NCI-H1092 treated with DMSO at 0.1 percent for 48 hours (cell line): ENCODE results near the gene ZNF81.
"Not testable (repeated sequence)": the region's sequence is repeated elsewhere in the genome, so short reads cannot be mapped to it uniquely, and the experiment has no call there.

Experiments used
- DNase-seq: peaks from one replicate; lab custom pipeline; 2025; lab: John Stamatoyannopoulos, UW

The ZNF81 gene

GRCh38 chrX:47844117-47844516 is 7.4 kb downstream of the ZNF81 start:
- DNase-seq: no peak

DNA sequence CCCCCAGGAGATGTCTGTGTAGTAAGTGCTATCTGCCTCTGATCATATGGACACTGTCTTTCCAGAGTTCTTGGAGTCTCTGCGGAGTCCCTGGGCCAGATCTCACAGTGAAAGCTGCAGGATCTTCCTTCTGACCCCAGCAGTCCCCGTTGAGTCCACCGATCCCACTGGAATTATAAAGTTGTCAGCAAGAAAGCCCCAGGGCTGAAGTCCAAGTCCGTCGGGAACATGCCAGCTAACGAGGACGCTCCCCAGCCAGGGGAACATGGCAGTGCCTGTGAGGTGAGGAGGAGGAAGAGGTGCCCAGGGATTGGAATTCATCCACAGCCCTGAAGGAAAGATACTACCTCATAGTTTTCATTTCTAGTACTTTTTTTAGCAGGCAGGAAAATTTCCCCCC is 9.3 kb downstream of the ZNF81 start:
- DNase-seq: no peak

DNA sequence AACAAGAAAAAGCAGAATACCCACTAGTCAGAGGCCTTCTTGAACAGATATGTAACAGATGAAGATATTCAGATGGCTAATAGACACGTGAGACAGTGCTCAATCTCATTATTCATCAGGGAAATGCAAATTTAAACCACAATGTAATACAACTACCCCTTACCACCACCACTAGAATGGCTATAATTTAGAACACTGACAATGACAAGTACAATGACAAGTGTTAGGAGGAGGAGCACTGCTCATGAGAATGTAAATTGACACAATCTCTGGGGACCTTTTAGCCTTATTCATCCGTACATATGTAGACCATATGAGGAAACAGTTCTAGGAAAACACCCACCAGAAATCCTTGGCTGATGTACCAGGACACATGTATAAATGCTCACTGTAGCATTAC is 13.1 kb downstream of the ZNF81 start:
- no peak for DNase-seq

GRCh38 chrX:47850389-47850788 is 13.7 kb downstream of the ZNF81 start:
- DNase-seq: not testable (repeated sequence)

DNA sequence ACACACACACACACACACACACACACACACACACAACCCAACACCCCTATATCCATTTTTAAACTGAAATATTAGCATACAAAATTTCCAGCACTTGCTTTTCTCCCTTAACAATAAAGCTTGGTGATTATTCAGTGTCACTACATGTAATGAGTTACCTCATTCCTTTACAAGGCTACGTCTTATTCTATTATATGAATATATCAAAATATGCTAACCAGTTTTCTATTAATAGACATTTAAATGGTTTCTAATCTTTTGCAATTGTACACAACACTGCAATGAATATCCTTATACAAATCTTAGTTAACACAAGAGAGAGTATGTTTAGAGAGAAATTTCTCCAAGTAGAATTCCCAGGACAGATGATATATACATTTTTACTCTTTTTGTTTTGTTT is 14.2 kb downstream of the ZNF81 start:
- no peak for DNase-seq

GRCh38 chrX:47854474-47854873 is 17.8 kb downstream of the ZNF81 start:
- DNase-seq: peak; percentile 14

DNA sequence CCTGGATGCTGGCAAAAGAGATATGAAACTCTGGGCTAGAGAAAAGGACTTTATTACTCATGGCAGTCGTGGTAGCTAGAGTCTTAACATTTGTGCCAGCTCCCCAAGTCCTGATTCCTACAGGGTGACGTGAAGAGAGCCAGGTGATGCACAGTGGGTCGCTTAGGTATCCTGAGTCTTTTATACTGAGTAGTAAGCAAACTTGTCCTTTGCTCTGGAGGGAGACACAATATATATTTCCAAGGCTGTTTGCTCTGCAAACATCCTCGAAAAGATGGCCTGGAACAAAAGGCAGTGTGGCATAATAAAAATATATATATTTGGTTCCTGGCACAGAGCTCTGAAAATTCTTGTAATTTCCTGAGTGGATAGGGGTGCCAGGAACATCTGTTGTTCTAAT is 23.0 kb downstream of the ZNF81 start:
- no peak for DNase-seq

- DNase-seq: no peak
These were observed 26.0 kb downstream of the ZNF81 start for GRCh38 chrX:47862680-47863079.

- no peak for DNase-seq
These were observed 26.5 kb downstream of the ZNF81 start for GRCh38 chrX:47863187-47863586.

DNA sequence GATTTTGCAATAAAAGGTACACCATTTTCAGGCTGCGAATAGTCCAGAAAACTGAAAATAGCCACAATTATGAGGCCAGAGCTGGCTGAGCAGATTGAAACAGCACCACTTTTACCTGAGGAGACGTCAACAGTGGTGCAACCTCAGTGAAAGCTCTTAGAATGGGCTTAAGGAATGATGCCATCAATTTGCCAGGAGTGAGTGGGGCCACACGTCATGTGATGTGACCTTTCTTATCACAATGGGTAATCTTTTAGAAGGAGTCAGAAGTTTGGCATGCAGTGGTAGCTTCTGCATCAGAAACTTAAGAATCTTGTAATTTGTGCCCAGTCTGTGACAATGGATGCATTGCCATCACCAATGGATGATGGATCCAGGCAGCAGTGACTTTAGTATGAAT is 27.6 kb downstream of the ZNF81 start:
- no peak for DNase-seq

DNA sequence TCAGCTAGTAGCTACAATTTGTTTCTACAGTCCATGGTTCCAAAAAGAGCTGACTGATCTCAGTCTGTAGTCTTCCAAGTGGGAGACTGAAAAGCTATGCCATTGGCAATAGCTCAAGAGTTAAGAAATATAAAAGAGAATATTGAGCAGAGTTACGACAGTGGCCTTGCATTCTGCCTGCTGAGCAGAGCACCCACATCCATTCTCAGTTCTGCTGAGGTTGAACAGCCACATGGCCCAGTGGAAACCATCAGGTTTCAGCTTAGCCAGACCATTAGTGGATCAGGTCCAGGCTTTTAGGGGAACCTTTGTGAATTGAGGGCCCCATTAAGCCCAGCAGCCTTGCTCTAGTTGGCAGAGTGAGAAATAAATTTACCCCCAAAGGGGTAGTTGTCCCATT is 28.1 kb downstream of the ZNF81 start:
- DNase-seq: no peak

- no peak for DNase-seq
These were observed 36.4 kb downstream of the ZNF81 start for GRCh38 chrX:47873123-47873522.

DNA sequence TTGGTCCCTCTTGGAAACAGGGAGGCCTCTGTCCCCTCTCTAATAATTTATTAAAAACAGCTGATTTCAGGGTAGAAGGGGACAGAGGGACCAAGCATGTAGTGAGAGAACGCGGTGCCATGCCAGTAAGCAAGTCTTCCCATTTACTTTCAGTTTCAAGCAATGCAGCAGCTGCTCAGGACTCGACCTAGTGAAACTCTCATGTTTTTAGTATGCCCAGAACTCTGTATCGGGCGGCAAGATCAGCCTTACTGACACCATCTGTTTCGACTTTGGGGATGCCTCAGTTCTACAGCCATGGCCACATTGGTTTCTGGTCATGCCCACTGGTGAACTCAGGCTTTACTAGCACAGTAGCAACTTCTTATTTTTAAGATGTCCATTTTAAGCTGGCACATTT is 40.6 kb downstream of the ZNF81 start:
- no peak for DNase-seq

DNA sequence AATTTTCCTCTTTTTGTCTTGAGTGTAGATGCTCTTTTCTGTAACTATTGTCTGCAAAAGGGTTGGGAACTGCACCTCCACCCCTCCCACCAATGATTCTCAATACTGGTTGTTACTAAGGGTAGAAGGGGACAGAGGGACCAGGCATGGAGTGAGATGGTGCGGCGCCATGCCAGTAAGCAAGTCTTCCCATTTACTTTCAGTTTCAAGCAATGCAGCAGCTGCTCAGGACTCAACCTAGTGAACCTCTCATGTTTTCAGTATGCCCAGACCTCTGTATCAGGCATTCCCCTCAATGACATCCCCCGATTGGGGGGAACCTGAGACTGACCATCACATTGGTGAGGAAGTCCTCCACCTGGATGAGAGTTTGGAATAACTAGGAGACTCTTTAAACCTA is 41.5 kb downstream of the ZNF81 start:
- DNase-seq: no peak

DNA sequence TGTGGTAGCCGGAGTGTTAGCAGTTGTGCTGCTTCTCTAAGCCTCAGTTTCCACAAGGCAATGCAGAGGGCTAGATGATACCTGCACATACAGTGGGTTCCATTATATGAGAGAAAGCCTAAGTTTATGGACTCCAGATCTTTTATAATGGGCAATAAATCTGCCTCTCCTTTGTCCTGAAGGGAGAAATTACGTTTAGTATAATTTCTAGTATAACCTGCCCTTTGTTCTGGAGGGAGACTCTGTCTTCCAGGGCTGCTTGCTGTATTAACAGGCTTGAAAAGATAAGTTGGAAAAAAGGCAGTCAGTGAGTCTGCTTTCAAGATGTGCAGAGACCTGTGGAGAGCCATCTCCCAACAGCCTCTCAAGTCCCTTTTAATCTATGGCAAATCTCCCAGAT is 42.8 kb downstream of the ZNF81 start:
- no peak for DNase-seq

DNA sequence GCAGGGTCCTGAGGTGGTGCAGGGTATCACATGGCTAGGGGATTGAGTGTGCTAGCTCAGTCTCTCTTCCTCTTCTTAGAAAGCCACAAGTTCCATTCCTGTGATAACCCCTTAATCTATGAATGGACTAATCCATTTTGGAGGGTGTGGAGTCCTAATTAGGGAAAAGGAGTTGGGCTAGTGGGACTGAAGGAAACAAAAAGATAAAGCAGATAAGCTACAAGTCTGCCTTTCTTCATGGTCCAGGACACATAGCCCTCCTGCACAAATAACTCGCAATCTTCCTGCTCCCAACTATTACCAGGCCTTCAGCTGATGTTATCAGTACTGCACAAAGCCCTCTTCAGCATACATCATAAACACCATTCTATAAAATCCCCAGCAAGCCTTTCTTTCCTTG is 44.2 kb downstream of the ZNF81 start:
- DNase-seq: no peak

DNA sequence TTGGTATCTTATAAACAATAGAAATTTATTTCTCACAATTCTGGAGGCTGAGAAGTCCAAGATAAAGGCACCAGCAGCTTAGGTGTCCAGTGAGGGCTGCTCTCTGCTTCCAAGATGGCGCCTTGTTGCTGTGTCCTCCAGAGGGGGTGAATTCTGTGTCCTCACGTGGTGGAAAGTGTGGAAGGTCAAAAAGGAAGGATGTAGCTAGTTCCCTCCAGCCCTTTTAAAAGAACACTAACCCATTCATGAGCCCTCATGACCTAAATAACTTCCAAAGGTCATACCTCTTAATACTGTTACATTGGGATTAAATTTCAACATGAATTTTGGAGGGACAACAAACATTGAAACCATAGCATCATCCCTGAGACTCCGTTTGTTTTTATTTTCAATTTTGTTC is 48.8 kb downstream of the ZNF81 start:
- DNase-seq: no peak

- DNase-seq: no peak
These were observed 61.3 kb downstream of the ZNF81 start for GRCh38 chrX:47898024-47898423.

DNA sequence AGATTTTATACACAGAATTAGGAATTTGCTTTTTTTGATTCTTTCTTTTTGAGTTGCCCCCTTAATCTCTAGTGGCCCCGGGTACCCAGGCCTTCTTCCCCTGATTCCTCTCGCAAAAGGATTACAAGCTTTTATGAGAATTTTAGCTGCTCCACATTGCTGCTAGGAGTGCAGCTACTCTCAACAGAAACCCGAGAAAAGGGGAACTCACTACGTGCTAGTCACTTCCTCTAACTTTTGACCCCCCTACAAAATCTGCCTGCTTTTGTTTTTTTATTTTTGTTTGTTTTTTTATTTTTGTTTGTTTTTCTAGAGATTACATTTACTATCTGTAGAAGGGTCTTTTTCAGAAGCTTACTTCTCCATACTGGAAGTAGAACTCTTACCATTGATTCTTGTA is 64.1 kb downstream of the ZNF81 start:
- DNase-seq: no peak

- DNase-seq: no peak
These were observed 65.5 kb downstream of the ZNF81 start for GRCh38 chrX:47902161-47902560.

- DNase-seq: no peak
These were observed 79.3 kb downstream of the ZNF81 start for GRCh38 chrX:47915886-47916493.

- DNase-seq: no peak
These were observed 81.6 kb downstream of the ZNF81 start for GRCh38 chrX:47918274-47918673.

GRCh38 chrX:47927212-47927611 is 90.5 kb downstream of the ZNF81 start:
- DNase-seq: no peak

GRCh38 chrX:47931970-47932369 is 95.3 kb downstream of the ZNF81 start:
- not testable (repeated sequence) for DNase-seq

DNA sequence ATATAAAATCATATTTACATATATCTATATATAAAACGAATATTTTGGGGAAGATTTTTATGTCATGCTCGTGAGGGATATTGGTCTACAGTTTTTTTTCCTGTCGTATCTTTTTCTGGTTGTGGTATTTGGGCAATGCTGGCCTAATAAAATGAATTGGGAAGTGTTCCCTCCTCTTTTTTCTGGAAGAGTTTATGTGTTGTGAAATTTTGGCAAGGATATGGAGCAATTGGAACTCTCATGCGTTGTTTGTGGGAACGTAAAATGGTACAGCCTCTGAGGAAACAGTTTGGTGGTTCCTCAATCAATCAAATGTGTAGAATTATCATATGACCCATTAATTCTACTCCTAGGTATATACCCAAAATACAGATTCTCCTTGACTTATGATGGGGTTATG is 97.2 kb downstream of the ZNF81 start:
- no peak for DNase-seq
